Activated naive CD4-positive, alpha-beta T cell treated with anti-CD3 and anti-CD28 coated beads, Interleukin-2, amount 50 U/mL, for 24 hours (primary cell): ENCODE data around the gene SGK2.
"Not testable (repeated sequence)": the region's sequence is repeated elsewhere in the genome, so short reads cannot be mapped to it uniquely, and the experiment has no call there.

Source experiments
- H3K27ac Mint-ChIP-seq: one replicate; pipeline ENCODE4 v1.8.0; 2021; ENCODE audit warnings: mild to moderate bottlenecking, mixed read lengths
- H3K27me3 Mint-ChIP-seq: one replicate; pipeline ENCODE4 v1.8.0; 2021; ENCODE audit warnings: mixed read lengths
- H3K36me3 Mint-ChIP-seq: one replicate; pipeline ENCODE4 v1.8.0; 2021; ENCODE audit warnings: mixed read lengths
- H3K4me1 Mint-ChIP-seq: one replicate; pipeline ENCODE4 v1.8.0; 2021; ENCODE audit warnings: mixed read lengths
- H3K4me3 Mint-ChIP-seq: one replicate; pipeline ENCODE4 v1.8.0; 2021; ENCODE audit warnings: mild to moderate bottlenecking, mixed read lengths
- H3K9me3 Mint-ChIP-seq: one replicate; pipeline ENCODE4 v1.8.0; 2021; ENCODE audit warnings: mixed read lengths

SGK2 gene

GRCh38 chr20:43601960-43602359, 43.1 kb downstream of the SGK2 start:
- not testable (repeated sequence) for H3K4me1 Mint-ChIP-seq, H3K27ac Mint-ChIP-seq, H3K9me3 Mint-ChIP-seq, H3K27me3 Mint-ChIP-seq, H3K36me3 Mint-ChIP-seq, H3K4me3 Mint-ChIP-seq

GRCh38 chr20:43603124-43603523, 44.3 kb downstream of the SGK2 start:
- H3K36me3 Mint-ChIP-seq: peaks cover 4% of the 10 kb centered on the region
- H3K4me3 Mint-ChIP-seq: no peak overlapping the region
- H3K9me3 Mint-ChIP-seq: no peaks in the 10 kb centered on the region
- H3K27me3 Mint-ChIP-seq: no peaks in the 10 kb centered on the region
- H3K27ac Mint-ChIP-seq: no peak overlapping the region
- no peaks in the 10 kb centered on the region for H3K4me1 Mint-ChIP-seq

- H3K4me1 Mint-ChIP-seq: no peaks in the 10 kb centered on the region
- H3K9me3 Mint-ChIP-seq: no peaks in the 10 kb centered on the region
- H3K27ac Mint-ChIP-seq: no peak overlapping the region
- H3K27me3 Mint-ChIP-seq: no peaks in the 10 kb centered on the region
- no peak overlapping the region for H3K4me3 Mint-ChIP-seq
- H3K36me3 Mint-ChIP-seq: peaks cover 3% of the 10 kb centered on the region
Measured at GRCh38 chr20:43605715-43606114, 46.9 kb downstream of the SGK2 start.

GRCh38 chr20:43607278-43607677, 48.5 kb downstream of the SGK2 start:
- not testable (repeated sequence) for H3K4me1 Mint-ChIP-seq, H3K27ac Mint-ChIP-seq, H3K27me3 Mint-ChIP-seq, H3K9me3 Mint-ChIP-seq, H3K36me3 Mint-ChIP-seq, H3K4me3 Mint-ChIP-seq

- H3K9me3 Mint-ChIP-seq: no peaks in the 10 kb centered on the region
- no peaks in the 10 kb centered on the region for H3K4me1 Mint-ChIP-seq
- H3K36me3 Mint-ChIP-seq: peaks cover 19% of the 10 kb centered on the region
- H3K27me3 Mint-ChIP-seq: no peaks in the 10 kb centered on the region
- no peak overlapping the region for H3K27ac Mint-ChIP-seq
- no peak overlapping the region for H3K4me3 Mint-ChIP-seq
Measured at GRCh38 chr20:43631598-43631997, 72.8 kb downstream of the SGK2 start.
